Fibroblast of pulmonary artery (primary cell): Measurements from ENCODE around the gene SOX21.

Experiments
- DNase-seq: peaks from one replicate; pipeline ENCODE4 v3.0.0-alpha.2; 2010; ENCODE audit warnings: low read depth
- H3K4me3 ChIP-seq: replicated peaks from 2 replicates; pipeline ENCODE4 v1.5.1; 2011; ENCODE audit warnings: low read depth, mild to moderate bottlenecking, control low read depth, low read length, moderate library complexity
- TF ChIP-seq, protein P1 (sequence below): IDR thresholded peaks from 2 replicates; pipeline ENCODE4 v1.5.1; 2011; ENCODE audit warnings: mild to moderate bottlenecking, control low read depth, low read length, inconsistent platforms; ENCODE audit errors: missing control alignments

SOX21 gene

GRCh38 chr13:94703721-94704314 is 8.5 kb downstream of the SOX21 start:
- TF ChIP-seq, protein P1, sequence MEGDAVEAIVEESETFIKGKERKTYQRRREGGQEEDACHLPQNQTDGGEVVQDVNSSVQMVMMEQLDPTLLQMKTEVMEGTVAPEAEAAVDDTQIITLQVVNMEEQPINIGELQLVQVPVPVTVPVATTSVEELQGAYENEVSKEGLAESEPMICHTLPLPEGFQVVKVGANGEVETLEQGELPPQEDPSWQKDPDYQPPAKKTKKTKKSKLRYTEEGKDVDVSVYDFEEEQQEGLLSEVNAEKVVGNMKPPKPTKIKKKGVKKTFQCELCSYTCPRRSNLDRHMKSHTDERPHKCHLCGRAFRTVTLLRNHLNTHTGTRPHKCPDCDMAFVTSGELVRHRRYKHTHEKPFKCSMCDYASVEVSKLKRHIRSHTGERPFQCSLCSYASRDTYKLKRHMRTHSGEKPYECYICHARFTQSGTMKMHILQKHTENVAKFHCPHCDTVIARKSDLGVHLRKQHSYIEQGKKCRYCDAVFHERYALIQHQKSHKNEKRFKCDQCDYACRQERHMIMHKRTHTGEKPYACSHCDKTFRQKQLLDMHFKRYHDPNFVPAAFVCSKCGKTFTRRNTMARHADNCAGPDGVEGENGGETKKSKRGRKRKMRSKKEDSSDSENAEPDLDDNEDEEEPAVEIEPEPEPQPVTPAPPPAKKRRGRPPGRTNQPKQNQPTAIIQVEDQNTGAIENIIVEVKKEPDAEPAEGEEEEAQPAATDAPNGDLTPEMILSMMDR: no peak
- no peak for DNase-seq
- no peak overlapping the region for H3K4me3 ChIP-seq

- no peak overlapping the region for H3K4me3 ChIP-seq
- DNase-seq: no peak
- TF ChIP-seq, protein P1: no peak
These were observed 9.1 kb downstream of the SOX21 start for GRCh38 chr13:94703271-94703670.

DNA sequence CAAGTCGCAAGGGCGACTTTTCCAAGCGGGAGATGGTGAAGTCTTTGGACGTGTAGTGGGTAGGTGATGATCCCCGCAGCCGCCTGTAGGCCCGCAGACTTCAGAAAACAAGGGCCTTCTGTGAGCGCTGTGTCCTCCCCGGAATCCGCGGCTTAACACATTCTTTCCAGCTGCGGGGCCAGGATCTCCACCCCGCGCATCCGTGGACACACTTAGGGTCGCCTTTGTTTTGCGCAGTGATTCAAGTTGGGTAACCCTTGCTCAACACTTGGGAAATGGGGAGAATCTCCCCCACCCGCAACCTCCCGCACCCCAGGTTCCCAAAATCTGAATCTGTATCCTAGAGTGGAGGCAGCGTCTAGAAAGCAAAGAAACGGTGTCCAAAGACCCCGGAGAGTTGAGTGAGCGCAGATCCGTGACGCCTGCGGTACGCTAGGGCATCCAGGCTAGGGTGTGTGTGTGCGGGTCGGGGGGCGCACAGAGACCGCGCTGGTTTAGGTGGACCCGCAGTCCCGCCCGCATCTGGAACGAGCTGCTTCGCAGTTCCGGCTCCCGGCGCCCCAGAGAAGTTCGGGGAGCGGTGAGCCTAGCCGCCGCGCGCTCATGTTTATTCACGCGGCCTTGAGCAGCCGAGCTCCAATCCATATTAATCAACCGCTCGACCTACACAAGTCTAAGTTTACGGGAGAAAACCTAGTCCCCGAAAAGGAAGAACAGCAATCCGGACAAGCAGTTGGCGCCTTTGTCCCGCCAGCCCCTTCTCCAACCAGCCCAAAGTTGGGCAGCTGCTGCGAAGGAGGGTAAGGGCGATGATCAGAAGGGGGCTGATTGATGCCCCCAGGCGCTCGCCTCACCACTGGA is 9.9 kb downstream of the SOX21 start:
- no peak overlapping the region for H3K4me3 ChIP-seq
- TF ChIP-seq, protein P1: no peak

GRCh38 chr13:94701313-94702180 is 10.8 kb downstream of the SOX21 start:
- no peak for DNase-seq
- no peak overlapping the region for H3K4me3 ChIP-seq
- TF ChIP-seq, protein P1: no peak

More for the DNA sequence above, 9.9 kb downstream of the SOX21 start:
- no peak for DNase-seq

- DNase-seq: no peak
- TF ChIP-seq, protein P1: no peak
- H3K4me3 ChIP-seq: no peak overlapping the region
These were observed 11.8 kb downstream of the SOX21 start for GRCh38 chr13:94700536-94700935.

DNA sequence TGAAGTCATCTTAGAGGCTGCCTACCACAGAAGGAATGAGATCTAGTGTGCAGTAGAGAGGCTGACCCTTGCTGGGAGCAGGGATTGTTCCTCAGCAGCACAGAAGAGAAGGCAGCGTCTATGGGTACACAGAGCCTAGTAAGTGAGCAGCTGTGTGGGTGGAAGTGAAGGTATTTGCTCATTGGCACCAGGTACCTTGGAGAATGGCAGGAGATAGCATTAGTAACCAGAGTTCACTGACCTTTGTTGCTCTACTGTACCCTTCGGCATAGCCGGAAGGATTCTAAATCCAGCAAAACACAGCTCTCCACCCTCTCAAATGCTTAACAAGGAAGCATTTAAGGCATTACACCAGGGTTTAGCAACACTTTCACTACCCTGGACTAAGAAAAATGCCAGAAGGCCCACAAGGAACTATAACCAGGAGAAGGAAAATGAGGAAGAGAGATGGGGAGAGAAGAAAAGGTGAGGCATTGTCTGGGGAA is 12.3 kb downstream of the SOX21 start:
- H3K4me3 ChIP-seq: no peak overlapping the region
- no peak for DNase-seq
- TF ChIP-seq, protein P1: no peak
